DMS53 (cell line): ENCODE measurements around the gene SIK3.

Experiments used
- DNase-seq: peaks from one replicate; lab custom pipeline; 2025; lab: John Stamatoyannopoulos, UW

Gene SIK3

DNA sequence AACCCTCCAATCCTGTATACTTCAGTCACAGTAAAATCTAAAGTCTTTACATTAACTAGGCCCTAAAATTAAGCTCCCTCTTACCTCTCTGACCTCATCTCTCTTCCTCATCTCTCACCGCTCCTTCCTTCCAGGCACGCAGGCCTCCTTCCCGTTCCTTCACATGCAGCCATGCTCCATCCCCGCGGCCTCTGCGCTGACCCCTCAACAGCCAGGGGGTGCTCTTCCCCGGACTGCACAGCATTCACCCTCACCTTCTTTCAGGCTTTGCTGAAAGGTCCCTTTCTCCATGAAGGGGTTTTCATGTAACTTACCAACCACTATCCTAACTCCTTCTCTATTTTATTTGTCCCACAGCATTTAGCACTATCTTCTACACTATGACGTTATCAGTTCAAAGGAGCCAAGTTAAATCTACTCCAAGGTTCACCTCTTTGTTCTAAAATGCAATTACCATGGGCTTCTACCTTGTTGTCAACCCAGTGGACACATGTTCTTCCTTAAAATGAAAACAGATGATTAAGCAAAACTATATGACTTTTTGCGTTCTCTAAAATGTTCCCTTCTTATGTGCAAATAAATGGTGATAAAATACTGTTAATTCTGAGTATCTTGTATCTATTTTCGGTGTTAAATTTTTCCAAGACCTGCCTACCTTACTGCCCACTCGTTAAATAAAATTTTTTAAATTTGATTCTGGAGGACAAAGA, 203.0 kb downstream of the SIK3 start:
- DNase-seq, result peak; percentile 12

DNA sequence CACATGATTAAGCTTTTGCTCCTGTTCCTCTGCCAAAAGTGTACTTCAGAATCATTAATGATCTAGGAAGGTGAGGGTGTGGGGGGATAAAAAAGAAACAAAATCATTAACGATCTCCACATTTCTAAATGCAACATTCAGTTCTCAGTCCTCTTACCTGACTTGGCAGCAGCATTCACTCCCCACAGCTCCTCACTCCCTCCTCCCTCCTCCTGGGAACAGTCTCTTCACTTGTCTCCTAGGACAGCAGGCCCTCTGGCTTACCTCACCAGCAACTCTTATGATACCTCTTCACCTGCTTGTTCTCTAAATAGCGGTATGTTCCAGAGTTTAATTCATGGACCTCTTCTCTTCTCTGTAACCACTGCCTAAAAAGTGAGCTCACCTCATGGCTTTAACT, 204.3 kb downstream of the SIK3 start:
- DNase-seq, result no peak

DNA sequence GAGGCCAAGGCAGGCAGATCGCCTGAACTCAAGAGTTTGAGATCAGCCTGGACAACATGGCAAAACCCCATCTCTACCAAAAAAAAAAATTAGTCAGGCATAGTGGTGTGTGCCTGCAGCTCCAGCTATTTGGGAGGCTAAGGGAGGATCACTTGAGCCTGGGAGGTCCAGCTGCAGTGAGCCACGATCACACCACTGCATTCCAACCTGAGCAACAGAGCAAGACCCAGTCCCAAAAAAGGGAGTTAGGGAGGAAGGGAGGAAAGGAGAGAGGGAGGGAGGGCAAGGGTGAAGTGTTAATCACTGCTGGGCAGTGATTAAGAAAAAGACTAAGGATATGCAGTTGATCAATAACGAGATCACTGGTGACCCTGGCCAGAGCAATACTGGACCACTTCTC, 204.8 kb downstream of the SIK3 start:
- no peak for DNase-seq

DNA sequence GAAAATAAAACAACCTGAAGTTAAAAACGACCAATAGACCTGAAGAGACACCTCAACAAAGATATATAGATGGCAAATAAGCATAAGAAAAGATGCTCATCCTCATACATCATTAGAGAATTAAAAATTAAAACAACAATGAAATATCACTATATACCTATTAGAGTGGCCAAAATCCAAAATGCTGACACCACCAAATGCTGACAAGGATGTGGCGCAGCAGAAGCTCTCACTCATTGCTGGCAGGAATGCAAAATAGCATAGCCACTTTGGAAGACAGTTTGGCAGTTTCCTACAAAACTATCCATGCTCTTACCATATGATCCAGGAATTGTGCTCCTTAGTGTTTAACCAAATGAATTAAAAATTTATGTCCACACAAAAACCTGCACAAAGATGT, 205.9 kb downstream of the SIK3 start:
- DNase-seq, result no peak

DNA sequence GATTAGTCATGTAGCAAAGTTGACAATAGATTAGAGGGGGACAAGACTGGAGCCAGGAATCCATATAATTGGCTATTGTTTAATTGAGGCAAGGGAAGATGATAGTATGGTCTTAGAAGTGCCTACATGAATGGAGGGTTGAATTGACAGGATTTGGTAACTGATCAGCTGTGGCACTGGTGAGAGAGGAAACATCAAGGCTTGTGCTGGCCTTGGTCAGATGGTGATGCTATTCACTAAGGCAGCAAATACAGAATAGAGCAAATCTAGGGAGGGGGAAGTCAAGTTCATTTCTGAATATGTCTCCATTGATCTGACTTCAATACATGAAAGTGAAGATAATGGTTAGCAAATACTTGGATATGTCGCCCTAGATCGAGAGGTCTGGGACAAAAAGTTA, 206.5 kb downstream of the SIK3 start:
- no peak for DNase-seq

DNA sequence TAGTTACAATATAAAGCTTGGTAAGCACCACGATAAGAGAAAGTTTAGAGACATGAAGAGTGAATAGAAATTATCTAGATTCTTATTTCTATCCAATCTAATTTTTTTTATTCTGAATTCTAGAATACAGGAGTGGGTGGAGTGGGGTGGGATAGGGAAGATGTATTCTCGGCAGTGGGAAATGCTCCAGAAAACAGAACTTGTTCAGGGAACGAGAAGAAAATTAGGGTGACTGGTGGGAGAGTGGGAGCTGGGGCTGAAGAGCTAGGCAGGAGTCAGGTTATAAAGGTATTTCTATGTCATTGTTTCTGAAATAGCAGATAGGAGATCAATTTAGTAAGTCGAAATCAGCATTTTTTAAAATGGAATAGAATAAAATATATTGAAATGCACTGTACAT, 207.6 kb downstream of the SIK3 start:
- no peak for DNase-seq

DNA sequence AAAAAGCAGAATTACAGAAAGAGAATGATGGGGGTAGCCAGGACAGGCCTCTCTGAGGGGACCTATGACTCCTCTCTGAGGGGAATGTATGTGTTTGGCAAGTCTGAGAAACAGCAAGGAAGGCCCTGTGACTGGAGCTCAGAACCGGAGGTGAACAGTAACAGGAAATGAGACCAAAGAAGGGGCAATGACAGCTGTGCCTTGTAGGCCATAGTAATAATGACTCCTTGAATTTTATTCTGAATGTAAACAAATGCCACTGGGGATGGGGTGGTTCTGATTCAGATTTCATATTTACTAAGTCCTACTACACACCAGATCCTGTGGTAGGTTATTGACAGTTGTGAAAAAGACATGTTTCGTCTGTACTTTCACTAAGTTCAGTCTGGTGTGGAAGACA, 208.0 kb downstream of the SIK3 start:
- DNase-seq, result peak; percentile 35

DNA sequence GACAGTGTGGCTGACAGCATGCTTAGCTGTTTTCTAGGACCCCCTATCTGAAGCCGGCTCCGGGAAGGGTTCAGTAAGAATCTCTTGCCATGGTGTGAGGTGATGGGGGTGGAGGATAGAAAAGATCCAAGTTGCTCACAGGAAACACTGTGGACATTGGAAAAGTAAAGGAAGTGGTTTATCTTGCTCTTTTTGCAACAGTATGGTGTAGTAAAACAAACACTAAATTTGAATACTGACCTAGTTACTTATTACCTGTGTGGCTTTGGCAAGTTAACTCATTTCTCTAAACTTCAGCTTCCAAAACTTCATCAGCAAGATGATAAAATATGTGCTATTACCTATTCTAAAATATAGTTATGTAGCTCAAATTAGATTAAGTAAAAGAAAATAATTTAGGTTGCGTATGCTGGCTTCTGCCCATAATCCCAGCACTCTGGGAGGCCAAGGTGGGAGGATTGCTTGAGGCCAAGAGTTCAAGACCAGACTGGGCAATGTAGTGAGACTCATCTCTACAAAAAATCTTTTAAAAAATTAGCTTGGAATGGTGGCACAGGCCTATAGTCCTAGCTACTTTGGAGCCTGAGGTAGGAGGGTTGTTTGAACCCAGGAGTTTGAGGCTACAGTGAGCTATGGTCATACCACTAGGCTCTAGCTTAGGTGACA, 209.2 kb downstream of the SIK3 start:
- DNase-seq, result no peak

DNA sequence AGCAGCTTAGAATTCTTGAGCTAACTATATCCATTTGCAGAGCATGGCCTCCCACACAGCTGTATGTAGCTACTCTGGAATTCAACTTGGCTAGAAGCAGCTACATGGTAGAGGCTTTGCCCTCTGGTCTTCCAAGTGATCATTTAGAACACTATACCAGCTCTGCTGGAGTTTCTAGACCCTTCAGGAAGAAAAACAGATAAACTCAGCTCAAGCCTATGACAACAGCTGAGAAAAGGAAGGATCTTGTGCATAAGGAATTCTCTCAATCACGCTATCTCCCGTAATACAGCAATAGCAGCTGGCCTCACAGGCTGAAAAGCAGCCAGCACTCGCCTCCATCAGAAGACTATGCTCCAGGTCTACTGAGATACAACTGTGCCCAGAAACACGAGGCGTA, 210.2 kb downstream of the SIK3 start:
- DNase-seq, result no peak

DNA sequence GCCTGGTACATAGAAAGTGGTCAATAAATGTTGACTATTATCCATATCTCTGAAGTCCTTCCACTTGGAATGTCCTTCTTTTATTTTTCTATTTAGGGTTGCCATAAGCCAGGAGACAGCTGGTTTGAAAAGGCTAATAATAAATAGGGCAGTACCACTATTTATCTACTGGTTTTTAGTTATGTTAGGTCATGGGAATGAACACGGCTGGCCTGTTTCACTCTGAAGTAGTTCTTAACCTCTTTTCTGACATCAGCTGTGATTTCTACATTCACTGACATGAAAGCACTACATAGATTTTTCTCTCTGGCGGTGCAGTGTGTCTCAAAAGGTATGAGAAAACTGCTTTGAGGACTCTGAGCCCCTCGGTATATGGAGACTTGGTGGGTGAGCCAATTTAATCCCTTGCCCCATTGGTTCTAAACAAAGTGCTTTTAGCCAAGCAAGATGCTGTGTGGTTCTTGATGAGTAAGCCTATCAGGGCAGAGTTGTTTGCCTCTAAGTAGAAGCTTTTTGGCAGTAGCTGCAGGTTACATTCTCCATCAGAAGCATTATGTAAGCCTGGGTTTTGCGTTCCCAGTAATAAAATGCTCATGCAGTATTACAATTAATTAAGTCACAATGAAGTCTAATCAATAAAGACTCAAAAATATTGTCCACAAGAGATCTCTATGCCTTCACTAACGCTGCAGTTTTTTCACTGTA, 212.1 kb downstream of the SIK3 start:
- DNase-seq, result no peak

DNA sequence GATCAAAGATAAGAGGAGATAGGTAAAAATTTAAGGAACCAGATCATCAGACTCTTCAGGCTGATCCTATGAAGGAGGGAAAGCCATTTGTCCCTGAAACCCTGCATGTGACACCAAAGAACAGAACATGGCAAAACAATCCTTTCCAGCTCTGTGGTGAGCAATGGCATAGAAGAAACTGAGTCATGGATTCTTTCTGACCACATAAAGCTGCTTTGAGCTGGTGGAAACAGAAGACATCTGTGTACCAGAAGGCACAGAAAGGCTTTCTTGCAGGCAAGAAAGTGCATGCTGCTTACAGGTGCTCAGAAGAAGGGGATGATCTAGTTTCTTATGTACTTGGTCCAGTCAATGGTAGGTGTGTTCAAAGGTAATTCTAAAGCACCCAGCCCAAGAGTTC, 215.8 kb downstream of the SIK3 start:
- no peak for DNase-seq

DNA sequence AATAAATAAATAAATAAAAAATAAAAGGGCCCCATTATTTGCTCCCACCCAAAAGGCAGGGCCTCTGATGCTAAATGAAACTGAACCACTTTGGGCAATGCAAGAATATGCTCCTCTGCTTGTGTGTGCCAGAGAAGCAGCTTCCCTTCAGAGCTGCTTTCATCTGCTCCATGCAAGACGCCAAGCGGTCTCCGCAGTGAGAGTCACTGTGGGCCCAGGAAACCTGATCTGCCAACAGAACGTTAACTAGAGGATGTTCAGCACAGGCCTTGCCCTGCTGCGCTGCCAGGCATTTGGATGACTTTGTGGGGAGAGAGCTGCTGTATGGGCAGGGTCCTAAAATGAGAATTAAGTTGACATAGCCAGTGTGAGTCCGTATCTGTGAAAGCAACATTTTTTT, 217.1 kb downstream of the SIK3 start:
- no peak for DNase-seq

DNA sequence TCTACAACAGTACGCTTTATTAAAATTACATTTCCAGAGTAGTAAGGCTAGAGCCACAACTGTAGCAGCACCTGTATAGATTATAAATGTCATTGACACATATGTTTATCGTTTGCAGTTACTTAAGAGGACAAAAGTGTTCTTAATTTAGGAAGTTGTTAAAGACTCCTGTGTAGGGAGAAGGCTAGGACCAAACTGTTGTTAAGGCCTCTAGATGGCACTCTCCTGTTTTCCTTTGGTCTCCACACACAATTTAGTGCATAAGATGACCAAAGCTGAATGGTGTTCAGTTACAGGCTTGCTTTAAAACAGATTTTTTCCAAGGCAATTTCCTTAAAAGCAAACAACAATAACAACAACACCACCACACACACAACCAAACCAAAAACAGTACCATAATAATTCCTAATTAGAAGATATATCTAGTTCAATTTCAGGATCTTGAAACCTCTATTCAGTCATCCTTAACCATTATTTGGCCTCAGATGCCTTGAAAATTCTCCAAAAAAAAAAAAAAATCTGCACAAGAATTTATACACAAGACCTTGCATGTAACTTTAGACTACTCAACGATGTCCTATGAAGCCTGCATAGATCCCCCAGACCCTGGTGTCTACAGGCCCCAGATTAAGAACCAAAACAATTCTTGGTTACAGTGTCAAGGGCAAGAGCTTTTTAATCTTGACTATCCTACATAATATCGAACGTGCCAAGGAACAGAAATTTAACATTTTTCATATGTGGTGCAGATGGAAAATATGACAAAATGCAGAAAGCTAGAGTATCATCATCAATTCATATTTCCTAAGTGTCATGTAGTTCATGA, 218.2 kb downstream of the SIK3 start:
- DNase-seq, result peak; percentile 82

DNA sequence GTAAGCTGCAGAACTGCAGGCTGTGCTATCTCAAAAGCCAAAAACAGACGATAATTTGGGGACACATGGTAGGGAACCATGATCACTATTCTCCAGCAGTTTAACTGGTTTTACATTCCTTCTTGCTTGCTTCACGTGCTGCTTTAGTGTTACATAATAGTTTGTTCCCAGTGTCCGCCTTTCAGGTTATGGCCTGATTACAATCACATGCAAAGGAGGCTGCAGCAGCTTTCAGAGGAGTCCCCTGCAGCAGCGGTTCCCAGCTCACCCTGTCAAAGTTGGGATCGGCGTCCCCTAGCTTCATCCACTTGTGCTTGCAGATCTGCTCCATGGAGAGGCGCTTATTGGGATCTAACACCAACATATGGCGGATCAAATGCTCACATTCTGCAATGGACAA, 221.6 kb downstream of the SIK3 start:
- DNase-seq, result no peak

DNA sequence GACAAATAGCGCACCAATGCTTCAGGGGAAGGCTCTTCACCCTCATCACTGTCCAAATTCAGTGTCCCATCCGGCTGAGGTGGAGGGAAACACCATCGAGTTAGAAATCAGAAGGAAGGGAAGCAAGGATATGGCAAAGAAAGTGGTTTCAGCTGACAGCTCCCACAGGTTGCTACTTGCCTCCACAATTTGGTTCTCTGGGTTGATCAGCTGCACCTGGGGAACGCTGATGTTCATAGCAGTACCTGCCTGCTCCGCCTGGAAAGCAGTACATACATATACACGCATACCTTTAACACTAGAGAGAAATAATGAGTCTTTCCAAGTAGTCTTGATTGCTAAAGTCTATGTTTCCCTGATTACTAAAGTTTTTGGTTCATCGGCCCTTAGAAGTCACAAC, 223.0 kb downstream of the SIK3 start:
- DNase-seq, result no peak

DNA sequence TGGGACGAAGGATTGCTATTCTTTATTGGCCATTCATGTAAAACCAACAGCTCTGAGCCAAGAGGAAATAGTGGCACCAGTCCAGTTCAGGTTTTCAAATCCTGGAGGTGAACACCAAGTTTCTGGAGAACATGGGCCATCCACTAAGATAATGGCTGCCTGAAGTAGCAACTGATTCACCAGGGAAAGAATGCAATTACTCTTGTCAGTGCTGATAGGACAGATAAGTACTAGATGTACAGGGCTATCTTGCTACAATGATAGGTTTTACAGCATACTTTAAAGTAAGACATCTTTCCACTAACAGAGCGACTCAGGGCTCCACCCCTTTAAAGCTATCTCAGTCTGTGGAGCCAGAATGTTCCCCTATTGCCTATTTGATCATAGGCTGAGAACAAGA, 224.0 kb downstream of the SIK3 start:
- no peak for DNase-seq

DNA sequence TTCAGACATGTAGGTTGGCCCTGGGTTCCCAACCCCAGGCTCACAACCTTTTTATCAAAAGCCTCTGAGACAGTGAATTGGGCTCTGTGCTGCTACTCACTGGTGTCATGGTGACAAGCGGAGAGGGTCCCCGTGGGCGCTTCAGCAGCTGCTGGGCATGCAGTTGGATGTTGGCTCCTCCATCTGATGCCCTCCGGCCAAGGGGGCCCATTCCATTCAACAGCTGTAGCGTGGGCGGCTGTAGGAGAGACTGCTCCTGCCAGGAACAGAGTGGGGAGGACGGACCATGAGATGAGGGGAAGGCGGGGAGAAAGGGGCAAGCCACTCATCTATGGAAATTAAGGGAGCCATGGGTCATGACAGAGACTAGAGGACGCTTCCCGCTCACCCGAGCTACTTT, 224.8 kb downstream of the SIK3 start:
- no peak for DNase-seq

DNA sequence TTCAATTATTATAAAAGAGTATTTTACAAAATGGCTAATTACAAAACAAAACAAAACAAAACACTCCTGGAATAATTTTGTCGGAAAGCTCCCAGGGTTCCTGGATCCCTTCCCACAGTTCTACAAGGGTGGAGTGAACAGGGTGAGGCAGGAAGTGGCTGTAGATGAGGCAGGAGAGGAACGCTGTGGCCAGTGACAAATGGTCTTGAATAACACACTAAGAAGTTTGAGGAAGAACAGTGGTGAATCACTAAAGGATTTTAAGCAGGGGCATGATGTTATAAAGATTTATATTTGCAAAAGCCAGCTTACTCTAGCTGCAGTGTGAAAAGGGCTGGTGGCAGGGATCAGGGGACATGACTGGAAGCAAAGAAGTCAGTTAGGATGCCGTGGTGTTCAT, 227.0 kb downstream of the SIK3 start:
- DNase-seq, result no peak

DNA sequence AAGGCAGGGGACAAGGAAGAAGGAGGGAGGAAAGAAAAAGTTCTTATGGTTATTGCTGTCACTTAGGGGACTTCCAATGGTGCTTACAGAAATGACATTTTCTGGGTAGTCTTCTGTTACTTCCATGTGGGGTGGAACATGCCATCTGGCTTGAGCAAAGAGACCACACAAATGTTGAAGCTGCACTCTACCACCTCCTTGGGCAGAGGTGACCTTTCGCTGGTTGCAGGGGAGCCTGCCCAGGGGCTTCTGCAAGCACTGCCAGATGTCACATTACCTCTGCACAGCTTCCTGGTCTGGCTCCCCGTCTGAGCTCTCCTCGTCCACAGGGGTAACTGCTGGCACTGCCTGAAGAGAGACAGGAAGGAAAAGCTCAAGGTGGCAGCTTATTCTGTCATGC, 228.2 kb downstream of the SIK3 start:
- peak; percentile 18 for DNase-seq

DNA sequence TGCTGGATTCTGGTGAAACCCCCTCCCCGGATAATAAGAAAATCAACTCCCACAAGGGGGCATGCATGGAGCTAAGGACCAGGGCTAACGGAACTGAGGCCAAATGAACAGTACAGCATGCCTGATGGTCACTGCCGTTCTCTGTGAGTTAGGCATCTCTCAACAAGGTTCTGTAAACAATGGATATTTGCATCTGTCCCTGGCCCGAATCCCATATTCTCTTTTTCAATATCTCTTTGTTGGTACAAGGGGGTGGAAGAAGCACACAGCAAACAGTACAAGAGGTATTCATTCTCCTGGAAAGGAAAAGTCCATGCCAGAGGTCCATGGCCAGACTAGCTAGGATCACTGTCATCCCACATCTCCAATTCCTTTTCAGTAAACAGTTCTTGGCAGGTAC, 228.6 kb downstream of the SIK3 start:
- DNase-seq, result peak; percentile 40

DNA sequence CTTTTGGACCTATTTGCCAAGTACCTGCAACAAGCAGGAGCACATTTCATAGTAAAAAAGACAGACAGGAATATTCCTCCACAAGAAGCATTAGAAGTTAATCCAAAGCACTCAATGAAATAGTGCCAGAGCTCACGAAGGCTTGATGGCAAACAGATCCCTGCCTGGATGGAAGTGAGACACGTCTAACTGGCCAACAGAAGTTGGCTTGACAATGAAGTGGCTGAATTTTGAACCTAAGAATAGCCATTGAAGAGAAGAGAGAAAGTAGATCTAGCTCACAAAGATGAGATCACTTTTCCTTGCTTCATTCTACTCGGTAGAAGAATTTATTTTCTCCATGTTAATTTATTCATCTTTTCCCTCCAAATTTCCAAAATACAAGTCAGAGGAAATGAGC, 230.2 kb downstream of the SIK3 start:
- DNase-seq, result no peak

DNA sequence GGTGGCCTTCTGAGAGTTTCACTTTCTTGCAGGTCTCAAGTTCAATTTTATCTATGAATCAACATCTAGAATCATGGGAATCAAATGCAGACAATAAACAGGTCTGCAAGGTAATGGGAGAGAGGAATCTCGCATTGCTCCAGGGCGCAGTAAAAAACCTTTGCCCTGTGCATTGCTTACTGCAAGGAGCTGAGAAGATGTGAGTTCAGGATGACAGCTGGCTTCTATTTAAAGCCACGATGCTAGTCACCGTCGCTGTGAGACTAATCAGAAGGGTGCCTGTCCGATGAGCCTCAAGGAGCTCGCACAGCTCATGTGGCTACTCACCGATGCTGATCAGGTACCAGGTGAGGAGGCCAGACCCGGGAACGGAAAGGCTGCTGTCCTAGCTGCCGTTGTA, 230.6 kb downstream of the SIK3 start:
- DNase-seq, result no peak
